Right ventricle myocardium inferior (tissue), 1 donor: Measurements from ENCODE around the gene ITSN1. TPM values are rescaled to one million over a fixed set of nuclear protein-coding genes. Genes with fewer than 3 reads are reported as not detected.
"Not testable (repeated sequence)": the region's sequence is repeated elsewhere in the genome, so short reads cannot be mapped to it uniquely, and the experiment has no call there.

Experiments
- ATAC-seq: fragments of 200-7000 bp; cut with Tn5 transposase; one replicate; pipeline ENCODE4 v1.9.1; 2020; ENCODE audit warnings: mild to moderate bottlenecking, moderate library complexity
- DNase-seq: peaks from one replicate; pipeline ENCODE4 v3.0.0; 2021; ENCODE audit errors: missing footprints
- intact Hi-C: fragments of 100-400 bp; cut with DNase I; formaldehyde crosslinking; loops from one replicate; pipeline ENCODE4 v1.11.0; 2022
- total RNA-seq: library from RNA; stranded (reverse); fragmentation: NEBNext Ultra II Directional; extraction: Animal tissue kit (Norgen Biotek cat#: 25700); gene quantifications from one replicate; pipeline ENCODE4 v1.2.1, GENCODE V29; 2021
- donor health status: DM: no; HTN: yes; CAD: no; lungs with severe emphysema.

ITSN1 gene
- total RNA-seq, 1 donor from 2014 or later, result 42.5 TPM

DNA sequence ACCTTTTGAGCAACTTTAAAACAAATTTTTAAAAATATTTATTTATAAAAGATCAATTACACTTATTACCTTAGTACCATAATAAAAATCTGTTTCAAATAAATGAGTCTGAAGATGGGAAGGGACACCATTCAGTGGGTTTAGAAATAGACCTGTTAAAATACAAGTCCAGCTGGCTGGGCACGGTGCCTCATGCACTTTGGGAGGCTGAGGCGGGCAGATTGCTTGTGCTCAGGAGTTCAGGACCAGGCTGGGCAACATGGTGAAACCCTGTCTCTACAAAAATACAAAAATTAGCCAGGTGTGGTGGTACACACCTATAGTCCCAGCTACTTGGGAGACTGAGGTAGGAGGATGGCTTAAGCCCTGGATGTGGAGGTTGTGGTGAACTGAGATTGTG is 57.0 kb downstream of the ITSN1 start:
- ATAC-seq (no peak), DNase-seq (no peak)
- intact Hi-C loops, result no loop called here

DNA sequence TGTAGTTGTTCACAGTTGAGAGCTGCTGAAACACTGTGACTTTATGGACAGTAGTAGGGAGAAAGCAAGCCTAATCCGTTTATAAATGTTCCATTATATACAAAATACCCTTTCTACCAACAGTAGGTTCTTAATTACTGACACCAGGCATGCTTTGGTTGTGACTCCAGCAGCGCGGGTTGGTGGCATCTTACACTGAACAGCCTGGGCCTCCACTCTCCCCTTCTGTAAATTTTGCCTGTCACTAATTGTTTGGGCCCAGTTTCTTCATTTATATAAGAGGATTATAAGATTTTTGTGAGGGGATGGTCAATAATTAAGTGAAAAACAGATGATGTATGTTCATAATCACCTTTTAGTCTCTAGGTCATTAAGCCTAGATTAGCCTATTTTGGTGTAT is 58.2 kb downstream of the ITSN1 start:
- DNase-seq (no peak), ATAC-seq (no peak)
- intact Hi-C loops, result loop anchor here (5.0 kb wide), 1 partner anchor 47 kb away; no protein-coding TSS in a partner anchor

- ATAC-seq (no peak), DNase-seq (no peak)
- intact Hi-C loops, result loop anchor here (5.0 kb wide), 1 partner anchor 43 kb away; no protein-coding TSS in a partner anchor
Observed at GRCh38 chr21:33703750-33704606, 61.7 kb downstream of the ITSN1 start.

DNA sequence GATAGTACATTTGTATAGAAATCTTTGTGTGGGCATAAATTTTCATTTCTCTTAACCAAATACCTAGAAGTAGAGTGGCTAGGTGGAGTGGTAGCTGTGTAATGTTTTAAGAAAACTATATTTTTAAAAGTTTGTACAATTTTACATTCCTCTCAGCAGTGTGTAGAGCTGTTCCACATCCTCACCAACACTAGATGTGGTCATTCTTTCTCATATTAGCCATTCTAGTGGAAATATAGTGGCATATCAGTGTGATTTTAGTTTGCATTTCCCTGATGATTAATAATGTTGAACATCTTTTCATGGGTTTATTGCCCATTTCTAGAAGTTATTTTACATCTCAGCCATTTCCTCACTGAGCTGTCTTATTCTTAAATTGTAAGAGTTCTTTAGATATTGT is 65.5 kb downstream of the ITSN1 start:
- ATAC-seq (no peak), DNase-seq (no peak)
- intact Hi-C loops, result no loop called here

GRCh38 chr21:33708874-33709273 is 66.6 kb downstream of the ITSN1 start:
- ATAC-seq (no peak), DNase-seq (no peak)
- intact Hi-C loops, result no loop called here

GRCh38 chr21:33712022-33712803 is 69.9 kb downstream of the ITSN1 start:
- intact Hi-C loops, result no loop called here
- no peak for DNase-seq
- no peak for ATAC-seq

GRCh38 chr21:33721081-33721480 is 78.8 kb downstream of the ITSN1 start:
- no peak for ATAC-seq
- intact Hi-C loops, result no loop called here
- no peak for DNase-seq

GRCh38 chr21:33729139-33729538 is 86.8 kb downstream of the ITSN1 start:
- DNase-seq, ATAC-seq, intact Hi-C loops: not testable (repeated sequence)

GRCh38 chr21:33729641-33730040 is 87.3 kb downstream of the ITSN1 start:
- DNase-seq (no peak), ATAC-seq (no peak)
- intact Hi-C loops, result no loop called here

DNA sequence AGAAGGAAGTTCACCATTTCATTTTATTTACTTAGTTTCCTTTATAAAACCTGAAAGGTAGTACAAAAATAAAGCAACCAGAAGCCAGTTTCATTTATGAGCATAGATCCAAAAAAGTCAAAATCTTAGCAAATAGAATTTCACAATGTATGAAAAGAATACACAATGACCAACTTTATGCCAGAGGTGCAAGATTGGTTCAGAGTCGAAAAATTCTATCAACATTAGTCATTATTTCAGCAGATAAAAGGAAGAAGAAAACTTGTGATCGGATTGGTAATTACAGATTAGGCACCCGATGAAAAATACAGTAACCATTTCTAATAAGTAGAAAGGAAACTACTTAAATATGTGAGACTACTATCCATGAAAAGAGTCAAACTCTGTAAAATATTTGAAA is 89.1 kb downstream of the ITSN1 start:
- no peak for ATAC-seq
- no peak for DNase-seq
- intact Hi-C loops, result no loop called here

- no peak for ATAC-seq
- DNase-seq, result no peak
- intact Hi-C loops, result no loop called here
Observed at GRCh38 chr21:33732038-33732437, 89.7 kb downstream of the ITSN1 start.

DNA sequence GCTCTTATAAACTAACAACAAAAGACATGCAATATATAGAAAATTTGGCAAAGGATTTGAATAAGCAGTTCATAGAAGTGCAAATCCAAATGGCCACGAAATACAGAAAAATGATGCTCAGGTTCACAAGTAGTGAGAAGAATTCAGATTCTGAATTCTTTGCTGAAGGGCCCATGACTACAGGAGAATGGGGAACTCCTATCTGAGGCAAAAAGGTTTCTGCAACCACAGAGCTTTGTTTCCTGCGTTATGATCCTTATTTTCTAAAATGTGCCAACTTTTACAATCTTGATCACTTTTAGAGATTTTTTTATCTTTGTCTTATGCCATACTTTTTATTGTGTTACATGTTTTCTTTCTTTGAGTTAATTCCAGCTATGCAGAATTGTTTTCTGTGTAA is 91.3 kb downstream of the ITSN1 start:
- DNase-seq (no peak), ATAC-seq (no peak)
- intact Hi-C loops, result no loop called here

- DNase-seq (no peak), ATAC-seq (no peak)
- intact Hi-C loops, result no loop called here
Observed at GRCh38 chr21:33734291-33734690, 92.0 kb downstream of the ITSN1 start.

GRCh38 chr21:33734818-33735217 is 92.5 kb downstream of the ITSN1 start:
- intact Hi-C loops, result no loop called here
- no peak for ATAC-seq

GRCh38 chr21:33736569-33736968 is 94.3 kb downstream of the ITSN1 start:
- DNase-seq (no peak), ATAC-seq (no peak)
- intact Hi-C loops, result no loop called here

More at GRCh38 chr21:33734818-33735217, 92.5 kb downstream of the ITSN1 start:
- no peak for DNase-seq

DNA sequence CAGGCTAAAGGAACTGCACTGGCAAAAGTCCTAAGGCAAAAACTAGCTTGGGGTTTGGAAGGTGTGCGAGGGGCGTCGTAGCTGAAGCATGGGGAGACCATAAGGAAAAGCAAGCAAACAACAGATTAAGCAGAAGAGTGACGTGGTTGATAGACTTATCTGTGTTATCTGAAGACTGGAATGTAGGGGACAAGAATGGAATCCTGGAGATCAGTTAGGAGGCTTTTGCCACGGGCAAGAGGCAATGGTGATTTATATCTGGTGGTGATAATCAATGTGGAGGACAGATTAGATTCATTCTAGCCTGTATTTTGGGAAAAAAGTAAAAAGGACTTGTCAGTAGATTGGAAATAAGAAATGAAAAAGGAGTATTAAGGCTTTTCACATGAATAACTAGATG is 97.4 kb downstream of the ITSN1 start:
- intact Hi-C loops, result no loop called here
- DNase-seq, result no peak
- no peak for ATAC-seq

DNA sequence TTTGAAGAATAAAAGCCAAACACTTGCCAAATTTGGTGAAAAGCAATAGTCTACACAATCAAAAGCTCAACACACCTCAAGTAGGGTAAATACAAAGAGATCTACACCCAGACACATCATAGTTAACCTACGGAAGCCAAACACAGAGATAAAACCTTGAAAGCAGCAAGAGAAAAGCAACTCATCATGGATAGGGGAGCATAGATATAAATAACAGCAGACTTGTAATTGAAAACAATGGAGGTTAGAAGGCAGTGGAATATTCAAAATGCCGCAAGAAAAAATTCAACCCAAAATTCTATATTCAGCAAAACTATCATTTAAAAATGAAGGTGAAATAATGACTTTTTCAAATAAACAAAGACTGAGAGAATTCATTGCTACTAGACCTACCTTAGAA is 105.1 kb downstream of the ITSN1 start:
- DNase-seq, result no peak
- ATAC-seq, result no peak
- intact Hi-C loops, result loop anchor here (5.0 kb wide), 1 partner anchor 45 kb away; no protein-coding TSS in a partner anchor

GRCh38 chr21:33748903-33749302 is 106.6 kb downstream of the ITSN1 start:
- intact Hi-C loops, result loop anchor here (5.0 kb wide), 1 partner anchor 47 kb away; no protein-coding TSS in a partner anchor
- no peak for ATAC-seq

GRCh38 chr21:33750017-33750416 is 107.7 kb downstream of the ITSN1 start:
- intact Hi-C loops, result no loop called here
- DNase-seq, result no peak
- peak; percentile 79 for ATAC-seq

More at GRCh38 chr21:33748903-33749302, 106.6 kb downstream of the ITSN1 start:
- DNase-seq, result no peak

GRCh38 chr21:33751120-33751519 is 108.8 kb downstream of the ITSN1 start:
- ATAC-seq (peak; percentile 47), DNase-seq (no peak)
- intact Hi-C loops, result no loop called here
